Activated naive CD4-positive, alpha-beta T cell treated with anti-CD3 and anti-CD28 coated beads, Interleukin-2, amount 50 U/mL, for 72 hours (primary cell): Measurements from ENCODE around the gene GHRHR. TPM values are rescaled to one million over a fixed set of nuclear protein-coding genes. Genes with fewer than 3 reads are reported as not detected.
A peak's percentile ranks its signal among the peaks of the same experiment; 100 is the strongest.

Experiments used
- ATAC-seq, 2 donors: fragments of 150-1000 bp; cut with Tn5 transposase; 2 replicates each; pipeline ENCODE4 v1.10.0; 2021; ENCODE audit warnings: mild to moderate bottlenecking in 2 of 2, moderate library complexity in 2 of 2
- DNase-seq, 2 donors: peaks; one replicate each; pipeline ENCODE4 v3.0.0; 2021 to 2022; ENCODE audit warnings: low spot score in 2 of 2
- H3K27ac Mint-ChIP-seq, 2 donors: one replicate each; pipeline ENCODE4 v1.8.0; 2022; ENCODE audit warnings: mild to moderate bottlenecking in 2 of 2, mixed read lengths in 2 of 2
- H3K36me3 Mint-ChIP-seq, 2 donors: one replicate each; pipeline ENCODE4 v1.8.0; 2022; ENCODE audit warnings: mixed read lengths in 2 of 2
- H3K9me3 Mint-ChIP-seq, 2 donors: one replicate each; pipeline ENCODE4 v1.8.0; 2022; ENCODE audit warnings: mixed read lengths in 2 of 2
- total RNA-seq, 2 donors: library from RNA; stranded (reverse); gene quantifications; one replicate each; pipeline ENCODE4 v1.2.3, GENCODE V29; 2022

The GHRHR gene
- total RNA-seq, 2 donors from 2014 or later = not detected

GRCh38 chr7:30973791-30974604, 10.2 kb downstream of the GHRHR start:
- ATAC-seq (no peak), DNase-seq (no peak)
- Mint-ChIP-seq H3K36me3 (no peaks in the 10 kb centered on the region), H3K27ac (no peak overlapping the region), H3K9me3 (no peaks in the 10 kb centered on the region)

- no peak overlapping the region for H3K27ac Mint-ChIP-seq
- H3K9me3 Mint-ChIP-seq = no peaks in the 10 kb centered on the region
- peak; percentile 69 to 70 for DNase-seq
- peak; percentile 92 to 94 for ATAC-seq
- no peaks in the 10 kb centered on the region for H3K36me3 Mint-ChIP-seq
Observed at GRCh38 chr7:30974605-30975255, 11.0 kb downstream of the GHRHR start.

- Mint-ChIP-seq H3K27ac (peak overlapping the region in 1 of 2 donors; percentile 52), H3K9me3 (no peaks in the 10 kb centered on the region), H3K36me3 (no peaks in the 10 kb centered on the region)
- ATAC-seq = no peak
- no peak for DNase-seq
Observed at GRCh38 chr7:30975256-30975899, 11.6 kb downstream of the GHRHR start.

- Mint-ChIP-seq H3K36me3 (no peaks in the 10 kb centered on the region), H3K27ac (no peak overlapping the region), H3K9me3 (no peaks in the 10 kb centered on the region)
- ATAC-seq (no peak), DNase-seq (no peak)
Observed at GRCh38 chr7:30976381-30976780, 12.6 kb downstream of the GHRHR start.

GRCh38 chr7:30977222-30977621, 13.5 kb downstream of the GHRHR start:
- DNase-seq = no peak
- no peaks in the 10 kb centered on the region for H3K9me3 Mint-ChIP-seq
- H3K36me3 Mint-ChIP-seq = no peaks in the 10 kb centered on the region
- no peak overlapping the region for H3K27ac Mint-ChIP-seq
- ATAC-seq = no peak

GRCh38 chr7:30977896-30978564, 14.3 kb downstream of the GHRHR start:
- no peak overlapping the region for H3K27ac Mint-ChIP-seq
- no peaks in the 10 kb centered on the region for H3K9me3 Mint-ChIP-seq
- ATAC-seq (peak in 1 of 2 donors; percentile 30), DNase-seq (peak in 1 of 2 donors; percentile 19)
- H3K36me3 Mint-ChIP-seq = no peaks in the 10 kb centered on the region

- Mint-ChIP-seq H3K36me3 (no peaks in the 10 kb centered on the region), H3K27ac (no peak overlapping the region), H3K9me3 (no peaks in the 10 kb centered on the region)
- ATAC-seq (no peak), DNase-seq (no peak)
Observed at GRCh38 chr7:30979027-30979426, 15.3 kb downstream of the GHRHR start.

GRCh38 chr7:30980194-30980593, 16.4 kb downstream of the GHRHR start:
- ATAC-seq (no peak), DNase-seq (no peak)
- Mint-ChIP-seq H3K27ac (no peak overlapping the region), H3K36me3 (no peaks in the 10 kb centered on the region), H3K9me3 (no peaks in the 10 kb centered on the region)

- Mint-ChIP-seq H3K27ac (no peak overlapping the region), H3K9me3 (no peaks in the 10 kb centered on the region), H3K36me3 (no peaks in the 10 kb centered on the region)
- no peak for DNase-seq
- ATAC-seq = no peak
Observed at GRCh38 chr7:30980751-30981150, 17.0 kb downstream of the GHRHR start.

- Mint-ChIP-seq H3K27ac (no peak overlapping the region), H3K36me3 (no peaks in the 10 kb centered on the region), H3K9me3 (no peaks in the 10 kb centered on the region)
- DNase-seq (peak; percentile 71 to 83), ATAC-seq (peak; percentile 75 to 81)
Observed at GRCh38 chr7:30983042-30983913, 19.5 kb downstream of the GHRHR start.

- Mint-ChIP-seq H3K27ac (no peak overlapping the region), H3K9me3 (no peaks in the 10 kb centered on the region), H3K36me3 (no peaks in the 10 kb centered on the region)
- no peak for DNase-seq
- ATAC-seq = no peak
Observed at GRCh38 chr7:30983914-30984247, 20.1 kb downstream of the GHRHR start.

GRCh38 chr7:30984359-30985107, 20.8 kb downstream of the GHRHR start:
- Mint-ChIP-seq H3K27ac (no peak overlapping the region), H3K9me3 (no peaks in the 10 kb centered on the region), H3K36me3 (no peaks in the 10 kb centered on the region)
- ATAC-seq = no peak
- no peak for DNase-seq

GRCh38 chr7:30985756-30986155, 22.0 kb downstream of the GHRHR start:
- H3K27ac Mint-ChIP-seq = no peak overlapping the region
- H3K9me3 Mint-ChIP-seq = no peaks in the 10 kb centered on the region

GRCh38 chr7:30986331-30986730, 22.6 kb downstream of the GHRHR start:
- no peaks in the 10 kb centered on the region for H3K9me3 Mint-ChIP-seq
- no peaks in the 10 kb centered on the region for H3K36me3 Mint-ChIP-seq
- no peak for DNase-seq
- H3K27ac Mint-ChIP-seq = no peak overlapping the region
- ATAC-seq = no peak

More at GRCh38 chr7:30985756-30986155, 22.0 kb downstream of the GHRHR start:
- DNase-seq = no peak
- H3K36me3 Mint-ChIP-seq = no peaks in the 10 kb centered on the region
- no peak for ATAC-seq

- Mint-ChIP-seq H3K36me3 (no peaks in the 10 kb centered on the region), H3K9me3 (no peaks in the 10 kb centered on the region), H3K27ac (no peak overlapping the region)
- no peak for ATAC-seq
- DNase-seq = no peak
Observed at GRCh38 chr7:30986738-30987137, 23.0 kb downstream of the GHRHR start.

GRCh38 chr7:30987178-30987577, 23.4 kb downstream of the GHRHR start:
- no peaks in the 10 kb centered on the region for H3K36me3 Mint-ChIP-seq
- ATAC-seq (no peak), DNase-seq (no peak)
- H3K9me3 Mint-ChIP-seq = no peaks in the 10 kb centered on the region
- no peak overlapping the region for H3K27ac Mint-ChIP-seq
